ENCODE measurements around the gene POU2AF1. TPM values are rescaled to one million over a fixed set of nuclear protein-coding genes. Genes with fewer than 3 reads are reported as not detected.

POU2AF1 gene
- total RNA-seq, 2 experiments from 2014 or later = 0.52 to 0.78 TPM

DNA sequence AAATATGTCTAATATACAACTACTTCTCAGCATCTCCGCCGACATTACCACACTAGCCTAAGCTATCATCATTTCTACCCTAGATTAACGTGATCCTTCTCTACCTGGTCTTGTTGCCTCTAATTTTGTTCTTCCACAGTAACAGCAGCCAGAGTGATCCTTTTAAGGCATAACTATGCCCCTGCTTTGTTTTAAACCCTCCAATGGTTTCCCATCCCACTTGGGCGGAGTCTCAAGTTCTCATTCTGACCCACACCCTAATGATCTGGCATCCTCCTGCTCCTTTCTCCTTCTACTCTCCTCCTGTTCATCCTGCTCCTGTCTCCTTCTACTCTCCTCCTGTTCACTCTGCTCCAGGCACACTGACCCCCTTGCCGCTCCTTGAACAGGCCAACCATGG lies 31.9 kb upstream of the POU2AF1 start:
- TF ChIP-seq, protein P1, sequence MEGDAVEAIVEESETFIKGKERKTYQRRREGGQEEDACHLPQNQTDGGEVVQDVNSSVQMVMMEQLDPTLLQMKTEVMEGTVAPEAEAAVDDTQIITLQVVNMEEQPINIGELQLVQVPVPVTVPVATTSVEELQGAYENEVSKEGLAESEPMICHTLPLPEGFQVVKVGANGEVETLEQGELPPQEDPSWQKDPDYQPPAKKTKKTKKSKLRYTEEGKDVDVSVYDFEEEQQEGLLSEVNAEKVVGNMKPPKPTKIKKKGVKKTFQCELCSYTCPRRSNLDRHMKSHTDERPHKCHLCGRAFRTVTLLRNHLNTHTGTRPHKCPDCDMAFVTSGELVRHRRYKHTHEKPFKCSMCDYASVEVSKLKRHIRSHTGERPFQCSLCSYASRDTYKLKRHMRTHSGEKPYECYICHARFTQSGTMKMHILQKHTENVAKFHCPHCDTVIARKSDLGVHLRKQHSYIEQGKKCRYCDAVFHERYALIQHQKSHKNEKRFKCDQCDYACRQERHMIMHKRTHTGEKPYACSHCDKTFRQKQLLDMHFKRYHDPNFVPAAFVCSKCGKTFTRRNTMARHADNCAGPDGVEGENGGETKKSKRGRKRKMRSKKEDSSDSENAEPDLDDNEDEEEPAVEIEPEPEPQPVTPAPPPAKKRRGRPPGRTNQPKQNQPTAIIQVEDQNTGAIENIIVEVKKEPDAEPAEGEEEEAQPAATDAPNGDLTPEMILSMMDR (IDR thresholded peaks at IDR 0.05) = no peak
- CTCF ChIA-PET = no interaction called here
- Histone ChIP-seq H3K4me1 (ENCODE audit: insufficient read depth, low read length) (peaks cover 16% of the 10 kb centered on the region), H3K36me3 (ENCODE audit: insufficient read depth, low read length) (no peaks in the 10 kb centered on the region), H3K27me3 (ENCODE audit: control insufficient read depth in 1 of 2, insufficient read depth in 2 of 2, low read length in 2 of 2) (no peaks in the 10 kb centered on the region), H3K27ac (ENCODE audit: low read depth in 1 of 2, low read length in 2 of 2) (no peak overlapping the region), H3K4me3 (ENCODE audit: low read length) (no peak overlapping the region), H3K9me3 (ENCODE audit: control insufficient read depth in 1 of 2, insufficient read depth in 1 of 2, low read length in 2 of 2) (no peaks in the 10 kb centered on the region)
- no peaks in the 10 kb centered on the region for H3K9me3 Mint-ChIP-seq
- H3K36me3 Mint-ChIP-seq (ENCODE audit: low read depth) = no peaks in the 10 kb centered on the region
- intact Hi-C loops (cut with DNase I, micrococcal nuclease) = no loop called here
- DNase-seq (no peak), ATAC-seq (ENCODE audit: poor library complexity) (no peak)
- no peak overlapping the region for H3K27ac Mint-ChIP-seq
- H3K27me3 Mint-ChIP-seq = no peaks in the 10 kb centered on the region
- peaks cover 32% of the 10 kb centered on the region for H3K4me1 Mint-ChIP-seq (ENCODE audit: low read depth)
- H3K4me3 Mint-ChIP-seq = no peak overlapping the region
- POLR2A ChIA-PET = no interaction called here

DNA sequence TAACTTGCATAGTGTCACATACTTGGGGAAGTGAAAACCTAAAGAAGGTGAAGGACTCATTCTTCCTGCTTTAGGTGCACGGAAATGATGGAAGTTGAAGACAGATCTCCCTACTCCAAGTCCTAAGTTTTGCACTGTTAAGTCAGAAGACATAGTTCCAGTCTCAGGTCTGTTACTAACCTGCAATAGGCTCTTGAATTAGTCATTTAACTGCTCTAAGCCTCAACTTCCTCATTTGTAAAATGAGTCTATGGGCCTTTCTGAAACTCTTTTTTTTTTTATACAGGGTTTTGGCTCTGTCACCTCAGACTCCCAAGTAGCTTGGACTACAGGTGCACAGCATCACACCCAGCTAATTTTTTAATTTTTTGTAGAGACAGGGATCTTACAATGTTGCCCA lies 30.8 kb upstream of the POU2AF1 start:
- Histone ChIP-seq H3K27me3 (ENCODE audit: control insufficient read depth in 1 of 2, insufficient read depth in 2 of 2, low read length in 2 of 2) (no peaks in the 10 kb centered on the region), H3K36me3 (ENCODE audit: insufficient read depth, low read length) (no peaks in the 10 kb centered on the region), H3K4me3 (ENCODE audit: low read length) (no peak overlapping the region), H3K27ac (ENCODE audit: low read depth in 1 of 2, low read length in 2 of 2) (no peak overlapping the region), H3K4me1 (ENCODE audit: insufficient read depth, low read length) (peaks cover 14% of the 10 kb centered on the region), H3K9me3 (ENCODE audit: control insufficient read depth in 1 of 2, insufficient read depth in 1 of 2, low read length in 2 of 2) (peaks cover 0 to 2% of the 10 kb centered on the region in 2 experiments)
- H3K27ac Mint-ChIP-seq = no peak overlapping the region
- H3K9me3 Mint-ChIP-seq = no peaks in the 10 kb centered on the region
- H3K4me3 Mint-ChIP-seq = no peak overlapping the region
- ATAC-seq (ENCODE audit: poor library complexity) = no peak
- no peaks in the 10 kb centered on the region for H3K36me3 Mint-ChIP-seq (ENCODE audit: low read depth)
- DNase-seq = no peak
- intact Hi-C loops (cut with DNase I, micrococcal nuclease) = no loop called here
- no peaks in the 10 kb centered on the region for H3K27me3 Mint-ChIP-seq
- ChIA-PET CTCF (no interaction called here), POLR2A (no interaction called here)
- TF ChIP-seq, protein P1 (IDR thresholded peaks at IDR 0.05) = no peak
- peaks cover 24% of the 10 kb centered on the region for H3K4me1 Mint-ChIP-seq (ENCODE audit: low read depth)

DNA sequence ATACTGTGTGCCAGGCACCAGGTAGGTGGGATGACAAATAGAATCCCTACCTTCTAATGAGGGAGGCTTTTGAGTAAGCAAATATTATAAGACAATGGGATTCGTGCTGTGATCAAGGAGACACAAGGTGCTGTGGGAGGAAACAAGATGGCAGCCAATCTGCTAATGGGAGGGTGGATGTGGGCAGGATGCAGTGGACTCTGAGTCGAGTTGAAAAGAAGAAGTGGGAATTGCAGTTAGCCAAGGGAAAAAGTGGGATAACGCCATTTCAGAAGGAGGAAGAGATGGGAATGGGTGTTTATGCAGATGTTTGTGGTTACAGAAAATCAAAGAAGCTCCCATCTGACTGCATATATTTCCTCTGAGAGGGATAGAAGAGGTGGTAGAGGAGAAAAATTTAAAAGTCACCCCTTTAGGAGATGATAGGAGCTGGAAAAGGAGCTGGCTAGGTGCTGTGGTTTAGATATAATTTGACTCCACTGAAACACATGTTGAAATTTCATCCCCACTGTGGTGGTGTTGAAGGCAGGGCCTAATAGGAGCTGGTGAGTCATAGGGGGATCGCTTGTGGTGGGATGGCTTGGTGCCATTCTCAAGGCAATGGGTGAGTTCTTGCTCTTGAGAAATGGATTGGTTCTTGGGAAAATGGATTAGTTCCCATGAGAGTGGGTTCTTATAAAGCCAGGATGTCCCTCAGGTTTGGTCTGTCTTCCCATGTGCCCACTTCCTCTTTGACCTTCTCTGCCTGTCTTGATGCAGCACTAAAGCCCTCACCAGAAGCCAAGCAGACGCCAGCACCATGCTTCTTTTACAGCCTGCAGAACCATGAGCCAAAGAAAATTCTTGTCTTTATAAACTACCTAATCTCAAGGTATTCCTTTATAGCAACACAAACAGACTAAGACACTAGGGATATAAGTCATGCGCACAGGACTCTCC lies 30.0 kb upstream of the POU2AF1 start:
- H3K4me3 Mint-ChIP-seq = no peak overlapping the region
- Histone ChIP-seq H3K36me3 (ENCODE audit: insufficient read depth, low read length) (no peaks in the 10 kb centered on the region), H3K4me3 (ENCODE audit: low read length) (no peak overlapping the region), H3K9me3 (ENCODE audit: control insufficient read depth in 1 of 2, insufficient read depth in 1 of 2, low read length in 2 of 2) (peaks cover 0 to 3% of the 10 kb centered on the region in 2 experiments), H3K27me3 (ENCODE audit: control insufficient read depth in 1 of 2, insufficient read depth in 2 of 2, low read length in 2 of 2) (no peaks in the 10 kb centered on the region), H3K27ac (ENCODE audit: low read depth in 1 of 2, low read length in 2 of 2) (no peak overlapping the region), H3K4me1 (ENCODE audit: insufficient read depth, low read length) (peaks cover 6% of the 10 kb centered on the region)
- intact Hi-C loops (cut with DNase I, micrococcal nuclease) = no loop called here
- ChIA-PET CTCF (interaction anchor here (0.5 kb wide), 1 partner anchor 141 kb away, joined by 3 read pairs; no protein-coding TSS in a partner anchor), POLR2A (no interaction called here)
- TF ChIP-seq, protein P1 (IDR thresholded peaks at IDR 0.05) = no peak
- H3K36me3 Mint-ChIP-seq (ENCODE audit: low read depth) = no peaks in the 10 kb centered on the region
- H3K4me1 Mint-ChIP-seq (ENCODE audit: low read depth) = peaks cover 15% of the 10 kb centered on the region
- no peaks in the 10 kb centered on the region for H3K9me3 Mint-ChIP-seq
- H3K27ac Mint-ChIP-seq = no peak overlapping the region
- DNase-seq (no peak), ATAC-seq (ENCODE audit: poor library complexity) (no peak)
- H3K27me3 Mint-ChIP-seq = no peaks in the 10 kb centered on the region
